ENCODE measurements around the gene LEF1.

LEF1 gene

DNA sequence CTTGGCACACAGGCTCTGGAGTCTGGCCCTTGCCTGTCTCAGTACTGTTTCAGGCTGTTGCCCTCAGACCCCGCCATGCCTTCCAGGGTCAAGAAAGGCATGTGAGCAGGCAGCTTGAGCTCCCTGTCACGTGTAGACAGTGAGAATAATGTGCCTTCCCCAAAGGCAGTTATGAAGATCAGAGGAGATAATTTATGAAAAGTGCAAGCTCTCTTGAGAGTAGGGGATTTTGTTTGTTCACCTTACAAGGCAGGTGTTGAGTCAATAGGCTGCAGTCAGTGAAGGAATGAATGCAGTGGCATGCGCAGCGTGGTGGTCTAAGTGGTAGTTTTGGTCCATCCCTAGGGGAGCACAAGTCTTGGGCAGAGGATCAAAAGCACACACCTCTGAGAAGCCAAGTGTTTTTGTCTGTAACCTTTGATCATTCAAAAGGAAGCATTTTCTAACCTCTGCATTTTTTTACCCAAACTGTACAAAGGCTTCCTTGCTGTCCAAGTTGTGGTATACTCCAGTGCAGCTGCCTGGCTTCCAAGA is 164.7 kb downstream of the LEF1 start:
- TF ChIP-seq, protein P1, sequence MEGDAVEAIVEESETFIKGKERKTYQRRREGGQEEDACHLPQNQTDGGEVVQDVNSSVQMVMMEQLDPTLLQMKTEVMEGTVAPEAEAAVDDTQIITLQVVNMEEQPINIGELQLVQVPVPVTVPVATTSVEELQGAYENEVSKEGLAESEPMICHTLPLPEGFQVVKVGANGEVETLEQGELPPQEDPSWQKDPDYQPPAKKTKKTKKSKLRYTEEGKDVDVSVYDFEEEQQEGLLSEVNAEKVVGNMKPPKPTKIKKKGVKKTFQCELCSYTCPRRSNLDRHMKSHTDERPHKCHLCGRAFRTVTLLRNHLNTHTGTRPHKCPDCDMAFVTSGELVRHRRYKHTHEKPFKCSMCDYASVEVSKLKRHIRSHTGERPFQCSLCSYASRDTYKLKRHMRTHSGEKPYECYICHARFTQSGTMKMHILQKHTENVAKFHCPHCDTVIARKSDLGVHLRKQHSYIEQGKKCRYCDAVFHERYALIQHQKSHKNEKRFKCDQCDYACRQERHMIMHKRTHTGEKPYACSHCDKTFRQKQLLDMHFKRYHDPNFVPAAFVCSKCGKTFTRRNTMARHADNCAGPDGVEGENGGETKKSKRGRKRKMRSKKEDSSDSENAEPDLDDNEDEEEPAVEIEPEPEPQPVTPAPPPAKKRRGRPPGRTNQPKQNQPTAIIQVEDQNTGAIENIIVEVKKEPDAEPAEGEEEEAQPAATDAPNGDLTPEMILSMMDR (IDR thresholded peaks at IDR 0.05; ENCODE audit: low read depth, low read length) = no peak
- DNase-seq = no peak
- Histone ChIP-seq H3K4me1 (no peaks in the 10 kb centered on the region), H3K36me3 (peaks cover 3% of the 10 kb centered on the region; the same call in 1 of the 2 replicates), H3K9me3 (no peaks in the 10 kb centered on the region), H3K27me3 (no peaks in the 10 kb centered on the region), H3K4me3 (ENCODE audit: low read depth, low read length) (no peak overlapping the region)

DNA sequence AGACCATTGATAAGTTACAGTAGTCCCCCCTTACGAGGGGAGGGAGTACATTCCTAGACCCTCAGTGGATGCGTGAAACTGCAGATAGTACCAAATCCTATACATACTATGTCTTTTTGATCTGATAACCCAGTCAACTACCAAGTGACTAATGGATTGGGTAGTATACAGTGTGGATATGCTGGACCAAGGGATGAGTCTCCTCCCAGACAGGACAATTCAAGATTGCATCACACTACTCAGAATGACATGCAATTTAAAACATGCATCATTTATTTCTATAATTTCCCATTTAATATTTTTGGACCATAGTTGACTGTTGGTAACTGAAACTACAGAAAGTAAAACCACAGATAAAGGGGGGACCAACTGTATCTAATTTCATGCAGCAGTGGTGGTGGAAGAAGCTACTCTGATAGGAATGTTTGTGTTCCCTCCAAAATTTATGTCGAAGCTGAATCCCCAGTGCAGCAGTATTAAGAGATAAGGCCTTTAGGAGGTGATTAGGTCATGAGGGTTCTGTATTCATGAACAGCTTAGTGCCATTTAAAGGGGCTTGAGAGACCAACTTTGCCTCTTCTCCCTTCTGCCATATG is 167.1 kb downstream of the LEF1 start:
- Histone ChIP-seq H3K4me3 (ENCODE audit: low read depth, low read length) (no peak overlapping the region), H3K36me3 (peaks cover 10% of the 10 kb centered on the region), H3K4me1 (no peaks in the 10 kb centered on the region), H3K27me3 (no peaks in the 10 kb centered on the region), H3K9me3 (no peaks in the 10 kb centered on the region)
- TF ChIP-seq, protein P1 (IDR thresholded peaks at IDR 0.05; ENCODE audit: low read depth, low read length) = no peak
- no peak for DNase-seq

DNA sequence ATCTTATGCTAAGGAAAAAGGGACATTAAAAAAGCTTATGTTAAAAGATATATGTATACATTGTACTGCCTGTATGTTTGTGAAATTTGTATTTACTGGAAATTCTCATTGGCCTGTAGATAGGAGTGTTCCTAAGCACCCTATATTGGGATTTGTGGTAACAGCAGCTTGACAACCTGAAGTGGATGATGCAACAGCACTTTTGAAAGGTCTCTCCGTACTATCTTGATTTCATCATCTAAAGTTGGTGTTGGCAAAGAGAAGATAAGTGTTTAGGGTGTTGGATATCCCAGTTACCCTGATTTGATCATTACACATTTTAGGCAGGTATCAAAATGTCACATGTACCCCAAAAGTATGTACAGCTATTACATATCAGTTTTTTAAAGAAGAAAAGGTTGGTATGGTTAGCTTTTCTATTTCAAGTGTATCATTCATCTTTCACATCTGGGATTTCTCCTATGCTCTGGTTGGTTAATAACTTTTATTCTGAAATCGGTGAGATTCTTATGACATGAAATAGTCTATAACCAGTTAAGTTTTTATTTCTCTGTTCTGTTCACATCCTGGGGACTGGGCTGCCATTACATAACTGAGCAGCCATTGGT is 168.7 kb downstream of the LEF1 start:
- H3K9me3 ChIP-seq = no peaks in the 10 kb centered on the region
- H3K27me3 ChIP-seq = no peaks in the 10 kb centered on the region
- DNase-seq = no peak
- no peaks in the 10 kb centered on the region for H3K4me1 ChIP-seq
- no peak overlapping the region for H3K4me3 ChIP-seq (ENCODE audit: low read depth, low read length)
- H3K36me3 ChIP-seq = peaks cover 14% of the 10 kb centered on the region
- TF ChIP-seq, protein P1 (IDR thresholded peaks at IDR 0.05; ENCODE audit: low read depth, low read length) = no peak

DNA sequence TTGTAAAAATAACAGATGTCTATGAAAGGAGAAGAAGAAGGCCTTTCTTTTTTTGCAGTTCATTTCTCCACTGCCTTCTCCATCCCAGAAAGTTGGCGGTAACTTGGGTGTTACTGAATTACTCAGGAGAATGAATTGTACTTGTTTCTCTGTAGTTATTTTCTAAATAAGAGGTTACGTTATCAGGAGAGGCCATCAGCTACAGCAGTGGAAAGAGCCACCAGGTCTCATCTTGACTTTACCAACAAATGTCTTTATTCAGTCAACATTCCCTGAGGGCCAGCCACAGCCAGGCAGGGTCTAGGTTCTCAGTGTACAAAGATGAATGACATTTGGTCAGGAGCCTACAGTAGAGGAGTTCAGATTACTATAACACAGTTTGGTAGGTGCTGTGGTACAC is 170.9 kb downstream of the LEF1 start:
- TF ChIP-seq, protein P1 (IDR thresholded peaks at IDR 0.05; ENCODE audit: low read depth, low read length) = no peak
- H3K4me3 ChIP-seq (ENCODE audit: low read depth, low read length) = no peak overlapping the region
- peaks cover 11% of the 10 kb centered on the region for H3K36me3 ChIP-seq
- no peaks in the 10 kb centered on the region for H3K27me3 ChIP-seq
- no peaks in the 10 kb centered on the region for H3K4me1 ChIP-seq
- H3K9me3 ChIP-seq = no peaks in the 10 kb centered on the region
- no peak for DNase-seq

Data from BE2C (cell line).